Neural cell (in vitro differentiated cells): Measurements from ENCODE around the gene ATXN3. TPM values are rescaled to one million over a fixed set of nuclear protein-coding genes. Genes with fewer than 3 reads are reported as not detected.

Source experiments
- H2AFZ ChIP-seq: fragments of 200-600, 300-800 bp; sonication (generic), shearing (Covaris generic); 2 replicates; pipeline ENCODE4 v1.6.0; 2014; ENCODE audit warnings: low read depth, mild to moderate bottlenecking, antibody characterized with exemption, low read length, moderate library complexity
- H3F3A ChIP-seq: fragments of 200-600 bp; shearing (Covaris generic); 2 replicates; pipeline ENCODE4 v1.6.1; 2016; ENCODE audit warnings: mild to moderate bottlenecking, moderate library complexity, mixed read lengths, antibody characterized with exemption, low read length; ENCODE audit not compliant: insufficient read depth, poor library complexity, severe bottlenecking
- H3K27ac ChIP-seq: fragments of 200-600, 300-800 bp; sonication (generic), shearing (Covaris generic); 2 replicates; pipeline ENCODE4 v1.5.1; 2014; ENCODE audit warnings: mild to moderate bottlenecking, low read length, moderate library complexity
- H3K27me3 ChIP-seq: fragments of 300-800, 200-600 bp; sonication (generic), shearing (Covaris generic); 2 replicates; pipeline ENCODE4 v1.6.0; 2014; ENCODE audit warnings: mild to moderate bottlenecking, low read depth, low read length, moderate library complexity; ENCODE audit not compliant: insufficient read depth
- H3K36me3 ChIP-seq: fragments of 300-800, 200-600 bp; sonication (generic), shearing (Covaris generic); 2 replicates; pipeline ENCODE4 v1.5.1; 2014; ENCODE audit warnings: mild to moderate bottlenecking, antibody characterized with exemption, low read length, moderate library complexity; ENCODE audit not compliant: insufficient read depth
- H3K4me2 ChIP-seq: fragments of 300-800, 200-600 bp; sonication (generic), shearing (Covaris generic); 2 replicates; pipeline ENCODE4 v1.6.0; 2014; ENCODE audit warnings: mild to moderate bottlenecking, low read length
- H3K4me3 ChIP-seq: fragments of 300-800, 200-600 bp; sonication (generic), shearing (Covaris generic); 2 replicates; pipeline ENCODE4 v1.5.1; 2014; ENCODE audit warnings: mild to moderate bottlenecking, low read length, moderate library complexity
- H3K79me2 ChIP-seq: fragments of 200-600 bp; shearing (Covaris generic); replicated peaks from 2 replicates; pipeline ENCODE4 v1.6.0; 2014; ENCODE audit warnings: mild to moderate bottlenecking, low read length, moderate library complexity; ENCODE audit not compliant: insufficient read depth
- H3K9ac ChIP-seq: fragments of 300-800, 200-600 bp; sonication (generic), shearing (Covaris generic); 2 replicates; pipeline ENCODE4 v1.6.1; 2016; ENCODE audit warnings: mild to moderate bottlenecking, low read length, mixed read lengths
- H3K9me2 ChIP-seq: fragments of 200-600 bp; shearing (Covaris generic); 2 replicates; pipeline ENCODE4 v1.6.1; 2016; ENCODE audit warnings: mild to moderate bottlenecking, low read length, mixed read lengths; ENCODE audit not compliant: insufficient read depth
- H3K9me3 ChIP-seq: fragments of 200-600, 300-800 bp; sonication (generic), shearing (Covaris generic); 2 replicates; pipeline ENCODE4 v1.6.1; 2016; ENCODE audit warnings: mild to moderate bottlenecking, mixed run types, low read length, moderate library complexity, mixed read lengths
- H4K20me1 ChIP-seq: fragments of 200-600 bp; shearing (Covaris generic); 2 replicates; pipeline ENCODE4 v1.6.1; 2016; ENCODE audit warnings: mild to moderate bottlenecking, mixed run types; ENCODE audit not compliant: insufficient read depth
- EP300 ChIP-seq: fragments of 450-650 bp; conservative IDR thresholded peaks from 2 replicates; pipeline ENCODE4 v1.6.1; 2014; ENCODE audit warnings: antibody characterized with exemption, mild to moderate bottlenecking, moderate library complexity; ENCODE audit not compliant: poor library complexity, severe bottlenecking
- EZH2 ChIP-seq: fragments of 200-600, 300-800 bp; shearing (Covaris generic), sonication (generic); IDR thresholded peaks from 2 replicates; pipeline ENCODE4 v1.6.1; 2014; ENCODE audit warnings: antibody characterized with exemption, low read length, borderline replicate concordance, mild to moderate bottlenecking; ENCODE audit not compliant: insufficient read depth, poor library complexity, severe bottlenecking
- MXI1 ChIP-seq: fragments of 450-650 bp; conservative IDR thresholded peaks from 2 replicates; pipeline ENCODE4 v1.6.1; 2014; ENCODE audit warnings: antibody characterized with exemption, mild to moderate bottlenecking; ENCODE audit not compliant: poor library complexity, severe bottlenecking
- POLR2AphosphoS5 ChIP-seq: IDR thresholded peaks from 2 replicates; pipeline ENCODE4 v1.6.1; 2012
- RAD21 ChIP-seq: fragments of 450-650 bp; conservative IDR thresholded peaks from 2 replicates; pipeline ENCODE4 v1.6.1; 2014; ENCODE audit warnings: antibody characterized with exemption, mild to moderate bottlenecking, moderate library complexity
- SMC3 ChIP-seq: fragments of 450-650 bp; conservative IDR thresholded peaks from 2 replicates; pipeline ENCODE4 v1.6.1; 2014; ENCODE audit warnings: antibody characterized with exemption, mild to moderate bottlenecking, moderate library complexity; ENCODE audit not compliant: poor library complexity
- TAF1 ChIP-seq: IDR thresholded peaks from 2 replicates; pipeline ENCODE4 v1.6.1; 2012; ENCODE audit warnings: low read depth
- polyA plus RNA-seq: library from polyadenylated mRNA; depleted of rRNA; stranded (reverse); fragments of >200 nt; gene quantifications from 2 replicates; pipeline ENCODE4 v1.2.3, GENCODE V29; 2014
- TF ChIP-seq, protein P1 (sequence below): fragments of 450-650 bp; IDR thresholded peaks from 2 replicates; pipeline ENCODE4 v1.5.1; 2014; ENCODE audit warnings: antibody characterized with exemption, mild to moderate bottlenecking, moderate library complexity; ENCODE audit not compliant: poor library complexity, severe bottlenecking
- TF ChIP-seq, protein P2 (sequence below): IDR thresholded peaks from 2 replicates; pipeline ENCODE4 v1.6.1; 2012; ENCODE audit warnings: borderline replicate concordance

ATXN3 gene
- polyA plus RNA-seq, 1 donor from 2014 or later, result 16.7 TPM

DNA sequence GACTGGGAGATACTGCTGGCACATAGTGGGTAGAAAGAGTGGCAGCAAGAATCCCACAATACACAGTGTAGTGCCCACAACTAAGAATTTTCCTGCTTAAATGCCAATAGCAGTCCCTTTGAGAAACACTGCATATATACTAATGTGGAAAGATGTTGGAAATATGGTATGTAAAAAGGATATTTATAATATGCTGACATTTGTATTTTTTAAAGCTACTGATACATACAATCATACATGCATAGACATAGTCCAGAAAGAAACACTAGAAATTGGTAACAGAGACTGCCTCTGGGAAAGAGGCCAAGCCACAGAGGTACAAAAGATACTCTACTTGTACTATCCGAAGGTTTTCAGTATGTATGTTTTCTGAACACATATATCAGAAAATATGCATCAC, 96.8 kb downstream of the ATXN3 start:
- TF ChIP-seq POLR2AphosphoS5 (no peak), EZH2 (no peak), TAF1 (no peak), EP300 (no peak), RAD21 (no peak), MXI1 (no peak), SMC3 (no peak)
- TF ChIP-seq, protein P1, sequence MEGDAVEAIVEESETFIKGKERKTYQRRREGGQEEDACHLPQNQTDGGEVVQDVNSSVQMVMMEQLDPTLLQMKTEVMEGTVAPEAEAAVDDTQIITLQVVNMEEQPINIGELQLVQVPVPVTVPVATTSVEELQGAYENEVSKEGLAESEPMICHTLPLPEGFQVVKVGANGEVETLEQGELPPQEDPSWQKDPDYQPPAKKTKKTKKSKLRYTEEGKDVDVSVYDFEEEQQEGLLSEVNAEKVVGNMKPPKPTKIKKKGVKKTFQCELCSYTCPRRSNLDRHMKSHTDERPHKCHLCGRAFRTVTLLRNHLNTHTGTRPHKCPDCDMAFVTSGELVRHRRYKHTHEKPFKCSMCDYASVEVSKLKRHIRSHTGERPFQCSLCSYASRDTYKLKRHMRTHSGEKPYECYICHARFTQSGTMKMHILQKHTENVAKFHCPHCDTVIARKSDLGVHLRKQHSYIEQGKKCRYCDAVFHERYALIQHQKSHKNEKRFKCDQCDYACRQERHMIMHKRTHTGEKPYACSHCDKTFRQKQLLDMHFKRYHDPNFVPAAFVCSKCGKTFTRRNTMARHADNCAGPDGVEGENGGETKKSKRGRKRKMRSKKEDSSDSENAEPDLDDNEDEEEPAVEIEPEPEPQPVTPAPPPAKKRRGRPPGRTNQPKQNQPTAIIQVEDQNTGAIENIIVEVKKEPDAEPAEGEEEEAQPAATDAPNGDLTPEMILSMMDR, result no peak
- TF ChIP-seq, protein P2, sequence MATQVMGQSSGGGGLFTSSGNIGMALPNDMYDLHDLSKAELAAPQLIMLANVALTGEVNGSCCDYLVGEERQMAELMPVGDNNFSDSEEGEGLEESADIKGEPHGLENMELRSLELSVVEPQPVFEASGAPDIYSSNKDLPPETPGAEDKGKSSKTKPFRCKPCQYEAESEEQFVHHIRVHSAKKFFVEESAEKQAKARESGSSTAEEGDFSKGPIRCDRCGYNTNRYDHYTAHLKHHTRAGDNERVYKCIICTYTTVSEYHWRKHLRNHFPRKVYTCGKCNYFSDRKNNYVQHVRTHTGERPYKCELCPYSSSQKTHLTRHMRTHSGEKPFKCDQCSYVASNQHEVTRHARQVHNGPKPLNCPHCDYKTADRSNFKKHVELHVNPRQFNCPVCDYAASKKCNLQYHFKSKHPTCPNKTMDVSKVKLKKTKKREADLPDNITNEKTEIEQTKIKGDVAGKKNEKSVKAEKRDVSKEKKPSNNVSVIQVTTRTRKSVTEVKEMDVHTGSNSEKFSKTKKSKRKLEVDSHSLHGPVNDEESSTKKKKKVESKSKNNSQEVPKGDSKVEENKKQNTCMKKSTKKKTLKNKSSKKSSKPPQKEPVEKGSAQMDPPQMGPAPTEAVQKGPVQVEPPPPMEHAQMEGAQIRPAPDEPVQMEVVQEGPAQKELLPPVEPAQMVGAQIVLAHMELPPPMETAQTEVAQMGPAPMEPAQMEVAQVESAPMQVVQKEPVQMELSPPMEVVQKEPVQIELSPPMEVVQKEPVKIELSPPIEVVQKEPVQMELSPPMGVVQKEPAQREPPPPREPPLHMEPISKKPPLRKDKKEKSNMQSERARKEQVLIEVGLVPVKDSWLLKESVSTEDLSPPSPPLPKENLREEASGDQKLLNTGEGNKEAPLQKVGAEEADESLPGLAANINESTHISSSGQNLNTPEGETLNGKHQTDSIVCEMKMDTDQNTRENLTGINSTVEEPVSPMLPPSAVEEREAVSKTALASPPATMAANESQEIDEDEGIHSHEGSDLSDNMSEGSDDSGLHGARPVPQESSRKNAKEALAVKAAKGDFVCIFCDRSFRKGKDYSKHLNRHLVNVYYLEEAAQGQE, result no peak
- no peak overlapping the region for H3K4me3 ChIP-seq
- H3K79me2 ChIP-seq, result no peaks in the 10 kb centered on the region
- no peaks in the 10 kb centered on the region for H4K20me1 ChIP-seq
- no peak overlapping the region for H3K4me2 ChIP-seq
- H2AFZ ChIP-seq, result no peak overlapping the region
- no peaks in the 10 kb centered on the region for H3K9me3 ChIP-seq
- H3K36me3 ChIP-seq, result no peaks in the 10 kb centered on the region
- H3F3A ChIP-seq, result no peaks in the 10 kb centered on the region
- no peaks in the 10 kb centered on the region for H3K27me3 ChIP-seq
- no peaks in the 10 kb centered on the region for H3K9me2 ChIP-seq
- no peak overlapping the region for H3K27ac ChIP-seq
- no peak overlapping the region for H3K9ac ChIP-seq

Other genes with a start within 250 kb of the ATXN3 start
- 0.54 and 2.1 TPM in 2 replicates for gene TC2N, start 239.0 kb downstream of the ATXN3 start, polyA plus RNA-seq
- gene FBLN5, start 158.9 kb downstream of the ATXN3 start, polyA plus RNA-seq, result 0.78 and 1.5 TPM in 2 replicates
- 8.7 and 8.8 TPM in 2 replicates for gene TRIP11, start 66.5 kb downstream of the ATXN3 start, polyA plus RNA-seq
- gene NDUFB1, start 15.1 kb upstream of the ATXN3 start, polyA plus RNA-seq, result 1,184 and 1,224 TPM in 2 replicates
- gene CPSF2, start 15.4 kb upstream of the ATXN3 start, polyA plus RNA-seq, result 18.5 and 20.4 TPM in 2 replicates
- 0.17 and 0.30 TPM in 2 replicates for gene SLC24A4, start 216.6 kb upstream of the ATXN3 start, polyA plus RNA-seq